Panc1 (cell line): ENCODE measurements around the gene PITRM1.

Experiments used
- CTCF ChIP-seq: fragments of 450-650 bp; IDR thresholded peaks from 2 replicates; pipeline ENCODE4 v1.5.1; 2017; ENCODE audit warnings: mild to moderate bottlenecking
- REST ChIP-seq, 2 experiments: IDR thresholded peaks; 2 replicates each; pipeline ENCODE4 v1.6.1; 2011 to 2012; ENCODE audit warnings: low read depth in 2 of 2, control low read depth in 1 of 2, low read length in 1 of 2, mild to moderate bottlenecking in 1 of 2, moderate library complexity in 1 of 2; ENCODE audit not compliant: insufficient read depth in 1 of 2
- SIN3A ChIP-seq: IDR thresholded peaks from 2 replicates; pipeline ENCODE4 v1.6.1; 2012; ENCODE audit warnings: low read depth, mild to moderate bottlenecking, low read length, moderate library complexity, borderline replicate concordance; ENCODE audit not compliant: insufficient read depth
- TCF7L2 ChIP-seq: IDR thresholded peaks from 2 replicates; pipeline ENCODE4 v1.6.1; 2011; ENCODE audit warnings: mild to moderate bottlenecking, low read depth, low read length, inconsistent platforms

GRCh38 chr10:3094609-3095036 lies 78.0 kb downstream of the PITRM1 start:
- TF ChIP-seq CTCF (no peak), REST (IDR thresholded peaks at IDR 0.05; ENCODE audit: insufficient read depth in 1 of 2, low read depth in 2 of 2, low read length in 1 of 2) (no peak), TCF7L2 (no peak), SIN3A (no peak)
